IMR-90 (cell line): Measurements from ENCODE around the gene DCP2.
A peak's percentile ranks its signal among the peaks of the same experiment; 100 is the strongest.

ENCODE experiments used
- CEBPB ChIP-seq: IDR thresholded peaks from 2 replicates; pipeline ENCODE4 v1.6.1; 2012; ENCODE audit warnings: low read depth, low read length, improper control_type of control experiment
- ELK1 ChIP-seq: fragments of 150-350 bp; IDR thresholded peaks from 2 replicates; pipeline ENCODE4 v1.6.1; 2016; ENCODE audit warnings: low read depth, mild to moderate bottlenecking, low read length, moderate library complexity, borderline replicate concordance
- FOS ChIP-seq: fragments of 150-350 bp; IDR thresholded peaks from 2 replicates; pipeline ENCODE4 v1.6.1; 2016; ENCODE audit warnings: low read depth, low read length
- MAFK ChIP-seq: IDR thresholded peaks from 2 replicates; pipeline ENCODE4 v1.6.1; 2012; ENCODE audit warnings: low read depth, low read length, improper control_type of control experiment
- MAZ ChIP-seq: IDR thresholded peaks from 2 replicates; pipeline ENCODE4 v1.6.1; 2012; ENCODE audit warnings: low read depth, mild to moderate bottlenecking, low read length, improper control_type of control experiment, moderate library complexity, borderline replicate concordance
- POLR2A ChIP-seq: IDR thresholded peaks from 2 replicates; pipeline ENCODE4 v1.6.1; 2012; ENCODE audit warnings: mild to moderate bottlenecking, low read depth, low read length
- RAD21 ChIP-seq: IDR thresholded peaks from 2 replicates; pipeline ENCODE4 v1.6.1; 2012; ENCODE audit warnings: low read length, improper control_type of control experiment
- SMC3 ChIP-seq: fragments of 150-350 bp; IDR thresholded peaks from 2 replicates; pipeline ENCODE4 v1.6.1; 2016; ENCODE audit warnings: low read depth, mild to moderate bottlenecking, antibody characterized with exemption, low read length, moderate library complexity
- USF2 ChIP-seq: fragments of 150-350 bp; IDR thresholded peaks from 2 replicates; pipeline ENCODE4 v1.6.1; 2017; ENCODE audit warnings: mild to moderate bottlenecking, antibody characterized with exemption, low read length, low read depth
- TF ChIP-seq, protein P1 (sequence below): conservative IDR thresholded peaks from 2 replicates; pipeline ENCODE4 v1.5.1; 2012; ENCODE audit warnings: mild to moderate bottlenecking, low read depth, low read length, improper control_type of control experiment

DNA sequence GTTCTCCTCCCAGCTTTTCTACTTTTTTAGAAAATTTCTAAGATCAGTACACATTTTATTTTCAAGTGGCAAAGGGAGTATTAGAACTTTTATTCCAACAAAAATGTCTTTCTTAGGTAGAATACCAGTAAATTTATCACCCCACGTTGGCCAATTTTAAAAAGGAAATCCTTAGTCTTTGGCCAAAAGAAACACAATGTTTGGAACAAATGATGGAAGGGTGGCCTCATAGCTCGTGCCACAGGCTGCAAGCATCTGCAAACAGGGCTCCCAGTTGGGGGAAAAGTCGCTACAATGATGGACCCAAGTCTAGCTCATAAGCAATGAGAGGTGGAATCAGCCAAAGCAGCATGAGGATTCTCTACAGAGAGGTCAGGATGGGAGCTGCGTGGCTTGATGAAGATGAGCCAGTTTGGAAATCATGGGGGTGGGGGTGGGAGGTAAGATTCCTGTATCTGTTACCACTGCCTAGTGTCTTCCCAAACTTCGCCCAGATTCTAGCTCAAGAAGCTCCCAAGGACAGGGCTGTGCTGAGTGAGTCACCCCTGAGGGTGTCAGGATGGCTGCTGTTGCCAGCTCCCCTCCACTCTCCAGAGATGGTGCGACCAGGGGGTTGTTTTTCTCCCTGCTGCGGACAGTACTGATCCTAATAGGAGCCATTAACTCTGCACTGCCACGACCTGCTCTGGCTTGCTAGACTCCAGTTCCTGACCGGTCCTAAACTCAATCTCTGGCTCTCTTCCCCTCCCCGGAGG lies 75.6 kb downstream of the DCP2 start:
- TF ChIP-seq MAZ, result no peak
- TF ChIP-seq SMC3, result no peak
- TF ChIP-seq, protein P1, sequence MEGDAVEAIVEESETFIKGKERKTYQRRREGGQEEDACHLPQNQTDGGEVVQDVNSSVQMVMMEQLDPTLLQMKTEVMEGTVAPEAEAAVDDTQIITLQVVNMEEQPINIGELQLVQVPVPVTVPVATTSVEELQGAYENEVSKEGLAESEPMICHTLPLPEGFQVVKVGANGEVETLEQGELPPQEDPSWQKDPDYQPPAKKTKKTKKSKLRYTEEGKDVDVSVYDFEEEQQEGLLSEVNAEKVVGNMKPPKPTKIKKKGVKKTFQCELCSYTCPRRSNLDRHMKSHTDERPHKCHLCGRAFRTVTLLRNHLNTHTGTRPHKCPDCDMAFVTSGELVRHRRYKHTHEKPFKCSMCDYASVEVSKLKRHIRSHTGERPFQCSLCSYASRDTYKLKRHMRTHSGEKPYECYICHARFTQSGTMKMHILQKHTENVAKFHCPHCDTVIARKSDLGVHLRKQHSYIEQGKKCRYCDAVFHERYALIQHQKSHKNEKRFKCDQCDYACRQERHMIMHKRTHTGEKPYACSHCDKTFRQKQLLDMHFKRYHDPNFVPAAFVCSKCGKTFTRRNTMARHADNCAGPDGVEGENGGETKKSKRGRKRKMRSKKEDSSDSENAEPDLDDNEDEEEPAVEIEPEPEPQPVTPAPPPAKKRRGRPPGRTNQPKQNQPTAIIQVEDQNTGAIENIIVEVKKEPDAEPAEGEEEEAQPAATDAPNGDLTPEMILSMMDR, result no peak
- TF ChIP-seq POLR2A, result no peak
- TF ChIP-seq FOS, result 0 out of 2 replicates have a peak, but pooled peaks have one; percentile 4
- TF ChIP-seq CEBPB, result no peak
- no peak for TF ChIP-seq ELK1
- TF ChIP-seq MAFK, result no peak
- TF ChIP-seq USF2, result no peak
- no peak for TF ChIP-seq RAD21
